GM13977 (cell line): ENCODE data around the gene ADAMTS16.

ENCODE experiments used
- DNase-seq: peaks from one replicate; pipeline ENCODE4 v3.0.0; 2012; ENCODE audit warnings: low spot score
- CTCF ChIP-seq: IDR thresholded peaks from 2 replicates; pipeline ENCODE4 v1.5.1; 2012; ENCODE audit warnings: mild to moderate bottlenecking, control low read depth; ENCODE audit not compliant: insufficient read depth; ENCODE audit errors: extremely low read depth, missing control alignments
- in situ Hi-C: fragments of 300-500 bp; cut with MboI; formaldehyde crosslinking; loops from one replicate; pipeline ENCODE4 v1.12.0; 2022; ENCODE audit warnings: low sequenced_read_pairs, low pct_unique_long_range_greater_than_20kb, mixed read lengths, inconsistent platforms; ENCODE audit not compliant: unreplicated experiment

The ADAMTS16 gene

GRCh38 chr5:5298841-5299541 lies 158.9 kb downstream of the ADAMTS16 start:
- DNase-seq = no peak
- no peak for TF ChIP-seq CTCF
- in situ Hi-C loops = no loop called here

GRCh38 chr5:5301176-5301575 lies 161.0 kb downstream of the ADAMTS16 start:
- TF ChIP-seq CTCF = no peak
- no peak for DNase-seq
- in situ Hi-C loops = no loop called here

- no peak for TF ChIP-seq CTCF
- in situ Hi-C loops = no loop called here
- DNase-seq = no peak
Observed at GRCh38 chr5:5302201-5302600, 162.1 kb downstream of the ADAMTS16 start.

- in situ Hi-C loops = no loop called here
- no peak for TF ChIP-seq CTCF
Observed at GRCh38 chr5:5303242-5303641, 163.1 kb downstream of the ADAMTS16 start.

GRCh38 chr5:5304361-5305020 lies 164.4 kb downstream of the ADAMTS16 start:
- in situ Hi-C loops = no loop called here
- DNase-seq = no peak

More at GRCh38 chr5:5303242-5303641, 163.1 kb downstream of the ADAMTS16 start:
- no peak for DNase-seq

GRCh38 chr5:5306696-5307095 lies 166.6 kb downstream of the ADAMTS16 start:
- in situ Hi-C loops = no loop called here
- TF ChIP-seq CTCF = no peak
- no peak for DNase-seq

More at GRCh38 chr5:5304361-5305020, 164.4 kb downstream of the ADAMTS16 start:
- no peak for TF ChIP-seq CTCF
